RWPE2 (cell line): Measurements from ENCODE around the gene SPIN2B.
"Not testable (repeated sequence)": the region's sequence is repeated elsewhere in the genome, so short reads cannot be mapped to it uniquely, and the experiment has no call there.

Experiments used
- ATAC-seq: fragments of 200-7000 bp; cut with Tn5 transposase; 3 replicates; pipeline ENCODE4 v1.9.1; 2021; ENCODE audit warnings: low read depth
- DNase-seq: peaks from one replicate; pipeline ENCODE4 v3.0.0-alpha.2; 2020; ENCODE audit warnings: low spot score
- H3K27ac ChIP-seq: fragments of 450-650 bp; 2 replicates; pipeline ENCODE4 v1.5.1; 2017; ENCODE audit warnings: mild to moderate bottlenecking; ENCODE audit not compliant: poor library complexity, severe bottlenecking
- H3K27me3 ChIP-seq: fragments of 250-450 bp; sonication (Bioruptor Pico); 2 replicates; pipeline ENCODE4 v1.5.1; 2021; ENCODE audit warnings: mild to moderate bottlenecking, moderate library complexity; ENCODE audit not compliant: insufficient read depth, poor library complexity, severe bottlenecking
- H3K36me3 ChIP-seq: fragments of 250-450 bp; sonication (Bioruptor Pico); 2 replicates; pipeline ENCODE4 v1.5.1; 2020; ENCODE audit warnings: low read depth, mild to moderate bottlenecking, moderate library complexity
- H3K4me1 ChIP-seq: fragments of 250-450 bp; sonication (Bioruptor Pico); 2 replicates; pipeline ENCODE4 v1.5.1; 2021; ENCODE audit warnings: mild to moderate bottlenecking, moderate library complexity; ENCODE audit not compliant: insufficient read depth, poor library complexity, severe bottlenecking
- H3K4me3 ChIP-seq: fragments of 250-450 bp; sonication (Bioruptor Pico); 2 replicates; pipeline ENCODE4 v1.5.1; 2021; ENCODE audit warnings: mild to moderate bottlenecking, moderate library complexity; ENCODE audit not compliant: severe bottlenecking
- H3K9me3 ChIP-seq: fragments of 250-450 bp; sonication (Bioruptor Pico); 2 replicates; pipeline ENCODE4 v1.5.1; 2021; ENCODE audit warnings: mild to moderate bottlenecking, moderate library complexity; ENCODE audit not compliant: severe bottlenecking
- TF ChIP-seq, protein P1 (sequence below): fragments of 450-650 bp; IDR thresholded peaks from one replicate; pipeline ENCODE4 v1.5.1; 2017; ENCODE audit warnings: mild to moderate bottlenecking, moderate library complexity; ENCODE audit not compliant: poor library complexity, severe bottlenecking

Gene SPIN2B

GRCh38 chrX:57137501-57137900 lies 16.2 kb upstream of the SPIN2B start:
- H3K27me3 ChIP-seq, result no peaks in the 10 kb centered on the region
- no peak overlapping the region for H3K4me3 ChIP-seq
- H3K27ac ChIP-seq, result no peak overlapping the region
- no peaks in the 10 kb centered on the region for H3K4me1 ChIP-seq
- H3K9me3 ChIP-seq, result no peaks in the 10 kb centered on the region
- no peaks in the 10 kb centered on the region for H3K36me3 ChIP-seq
- TF ChIP-seq, protein P1, sequence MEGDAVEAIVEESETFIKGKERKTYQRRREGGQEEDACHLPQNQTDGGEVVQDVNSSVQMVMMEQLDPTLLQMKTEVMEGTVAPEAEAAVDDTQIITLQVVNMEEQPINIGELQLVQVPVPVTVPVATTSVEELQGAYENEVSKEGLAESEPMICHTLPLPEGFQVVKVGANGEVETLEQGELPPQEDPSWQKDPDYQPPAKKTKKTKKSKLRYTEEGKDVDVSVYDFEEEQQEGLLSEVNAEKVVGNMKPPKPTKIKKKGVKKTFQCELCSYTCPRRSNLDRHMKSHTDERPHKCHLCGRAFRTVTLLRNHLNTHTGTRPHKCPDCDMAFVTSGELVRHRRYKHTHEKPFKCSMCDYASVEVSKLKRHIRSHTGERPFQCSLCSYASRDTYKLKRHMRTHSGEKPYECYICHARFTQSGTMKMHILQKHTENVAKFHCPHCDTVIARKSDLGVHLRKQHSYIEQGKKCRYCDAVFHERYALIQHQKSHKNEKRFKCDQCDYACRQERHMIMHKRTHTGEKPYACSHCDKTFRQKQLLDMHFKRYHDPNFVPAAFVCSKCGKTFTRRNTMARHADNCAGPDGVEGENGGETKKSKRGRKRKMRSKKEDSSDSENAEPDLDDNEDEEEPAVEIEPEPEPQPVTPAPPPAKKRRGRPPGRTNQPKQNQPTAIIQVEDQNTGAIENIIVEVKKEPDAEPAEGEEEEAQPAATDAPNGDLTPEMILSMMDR, result no peak
- DNase-seq (no peak), ATAC-seq (no peak)

DNA sequence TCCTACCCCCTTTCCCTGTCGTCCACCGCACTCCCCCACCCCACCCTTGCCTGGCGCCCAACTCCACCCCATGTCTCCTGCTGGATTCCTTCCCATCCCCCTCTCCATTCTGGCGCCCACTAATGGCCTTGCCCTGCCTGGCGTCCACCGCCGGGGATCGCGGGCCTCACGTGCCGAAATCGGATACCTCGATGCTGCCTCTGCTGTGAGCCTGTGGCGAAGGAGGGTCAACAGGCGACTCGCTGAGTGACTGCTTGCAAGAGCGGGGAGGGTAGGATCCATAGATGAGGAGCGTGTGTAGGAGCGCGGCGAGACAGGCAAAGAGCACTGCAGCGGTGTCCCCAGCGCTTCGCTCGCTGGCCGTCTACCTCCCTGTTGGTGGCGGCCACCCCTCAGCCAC lies 15.7 kb upstream of the SPIN2B start, which contains the start of gene SPIN2A:
TSS of gene SPIN2A (minus strand) at position 325 of the 400 bp plus-strand sequence. CDS start 800 bp downstream, outside the sequence.
- H3K9me3 ChIP-seq, H3K27me3 ChIP-seq, DNase-seq, H3K4me3 ChIP-seq, ATAC-seq, H3K27ac ChIP-seq, H3K4me1 ChIP-seq, H3K36me3 ChIP-seq: not testable (repeated sequence)

GRCh38 chrX:57136589-57136988 lies 15.2 kb upstream of the SPIN2B start:
- not testable (repeated sequence) for H3K9me3 ChIP-seq, ATAC-seq, H3K27me3 ChIP-seq, DNase-seq, H3K36me3 ChIP-seq, H3K4me3 ChIP-seq, H3K27ac ChIP-seq, H3K4me1 ChIP-seq

DNA sequence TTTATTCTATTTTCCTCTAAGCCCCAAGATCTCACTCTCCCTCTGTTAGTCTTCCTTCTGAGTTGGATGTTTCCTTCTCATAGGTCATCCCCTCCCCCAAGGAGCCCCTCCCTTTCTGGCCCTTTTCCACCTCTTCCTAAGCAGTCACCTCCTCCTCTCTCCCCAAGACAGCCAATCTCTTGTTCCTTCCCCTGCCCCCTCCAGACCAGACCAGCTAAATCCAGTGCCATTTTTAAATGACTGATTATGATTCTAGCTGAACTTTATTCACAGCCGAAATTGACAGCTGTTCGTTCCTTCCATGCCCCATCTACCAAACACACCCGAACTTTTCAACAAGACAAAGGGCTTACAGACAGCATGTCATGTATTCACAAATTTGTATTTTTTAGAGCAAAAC lies 13.9 kb upstream of the SPIN2B start:
- H3K4me1 ChIP-seq, result no peaks in the 10 kb centered on the region
- ATAC-seq (no peak), DNase-seq (no peak)
- no peak overlapping the region for H3K27ac ChIP-seq
- TF ChIP-seq, protein P1, result no peak
- no peaks in the 10 kb centered on the region for H3K27me3 ChIP-seq
- no peaks in the 10 kb centered on the region for H3K36me3 ChIP-seq
- H3K4me3 ChIP-seq, result no peak overlapping the region
- H3K9me3 ChIP-seq, result no peaks in the 10 kb centered on the region

DNA sequence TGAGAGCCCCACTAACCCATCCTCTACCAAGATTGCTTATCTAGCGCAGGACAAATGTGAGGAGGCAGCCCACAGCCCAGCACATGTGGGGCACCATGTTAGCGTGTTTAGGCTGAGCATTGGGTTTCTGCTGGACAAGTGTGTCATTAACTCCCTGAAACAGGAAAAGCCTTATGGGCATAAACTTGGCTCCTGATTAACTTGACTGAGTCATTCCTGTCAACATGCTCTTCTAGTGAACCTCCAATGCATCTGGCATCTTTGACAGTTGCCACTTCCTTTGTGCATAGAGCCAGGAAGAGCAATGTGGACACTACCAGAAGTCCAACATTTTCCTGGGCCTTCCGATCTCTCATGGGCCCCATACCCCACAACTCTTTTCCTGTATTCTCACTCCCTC lies 13.4 kb upstream of the SPIN2B start:
- DNase-seq (no peak), ATAC-seq (no peak)
- Histone ChIP-seq H3K36me3 (no peaks in the 10 kb centered on the region), H3K4me1 (no peaks in the 10 kb centered on the region), H3K27ac (no peak overlapping the region), H3K4me3 (no peak overlapping the region), H3K27me3 (no peaks in the 10 kb centered on the region), H3K9me3 (no peaks in the 10 kb centered on the region)
- TF ChIP-seq, protein P1, result no peak

GRCh38 chrX:57133706-57134105 lies 12.4 kb upstream of the SPIN2B start:
- Histone ChIP-seq H3K36me3 (no peaks in the 10 kb centered on the region), H3K27me3 (no peaks in the 10 kb centered on the region), H3K4me1 (no peaks in the 10 kb centered on the region), H3K27ac (no peak overlapping the region), H3K9me3 (no peaks in the 10 kb centered on the region), H3K4me3 (no peak overlapping the region)
- TF ChIP-seq, protein P1, result no peak
- DNase-seq (no peak), ATAC-seq (no peak)

DNA sequence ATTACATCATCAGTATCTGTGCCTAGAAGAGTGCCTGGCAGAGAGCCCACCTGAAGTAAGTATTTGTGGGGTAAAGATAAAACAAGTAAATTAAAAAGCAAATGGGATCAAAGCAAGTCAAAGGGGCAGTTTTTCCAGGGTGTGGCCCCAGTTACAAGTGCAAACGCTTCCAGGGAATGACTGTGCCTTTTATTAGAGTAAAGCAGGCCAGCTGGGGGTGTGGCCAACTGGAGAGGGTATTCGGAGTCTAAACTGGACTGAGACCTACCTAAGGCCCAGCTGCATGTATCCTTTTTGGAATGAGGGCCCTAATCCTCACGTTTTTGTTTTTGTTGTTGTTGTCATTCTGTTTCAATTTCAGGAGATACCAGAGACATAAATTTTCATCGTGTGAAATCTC lies 11.9 kb upstream of the SPIN2B start:
- not testable (repeated sequence) for H3K27ac ChIP-seq, H3K36me3 ChIP-seq, H3K9me3 ChIP-seq, H3K4me3 ChIP-seq, DNase-seq, H3K27me3 ChIP-seq, H3K4me1 ChIP-seq
- 0 out of 3 replicates have a peak, but pooled peaks have one; percentile 51 for ATAC-seq
